Osteoblast (primary cell): ENCODE data around the gene DENND6B. TPM values are rescaled to one million over a fixed set of nuclear protein-coding genes. Genes with fewer than 3 reads are reported as not detected.

Source experiments
- DNase-seq: peaks from one replicate; pipeline ENCODE4 v3.0.0; 2011; ENCODE audit warnings: low spot score, mixed read lengths; ENCODE audit not compliant: insufficient read length; ENCODE audit errors: missing footprints
- H2AFZ ChIP-seq: 2 replicates; pipeline ENCODE4 v1.6.0; 2011; ENCODE audit warnings: mild to moderate bottlenecking, low read length
- H3K27ac ChIP-seq: 2 replicates; pipeline ENCODE4 v1.5.1; 2011; ENCODE audit warnings: mild to moderate bottlenecking, low read depth, low read length, moderate library complexity
- H3K27me3 ChIP-seq: 2 replicates; pipeline ENCODE4 v1.6.0; 2012; ENCODE audit warnings: mild to moderate bottlenecking, control low read depth, inconsistent platforms, low read length, moderate library complexity; ENCODE audit not compliant: insufficient read depth
- H3K36me3 ChIP-seq: 2 replicates; pipeline ENCODE4 v1.5.1; 2011; ENCODE audit warnings: mild to moderate bottlenecking, low read length, control low read depth, moderate library complexity; ENCODE audit not compliant: insufficient read depth
- H3K4me1 ChIP-seq: 2 replicates; pipeline ENCODE4 v1.5.1; 2011; ENCODE audit warnings: mild to moderate bottlenecking, low read length, control low read depth, moderate library complexity; ENCODE audit not compliant: insufficient read depth
- H3K4me2 ChIP-seq: 2 replicates; pipeline ENCODE4 v1.6.0; 2011; ENCODE audit warnings: mild to moderate bottlenecking, low read length; ENCODE audit not compliant: insufficient read depth
- H3K4me3 ChIP-seq: fragments of 200-600 bp; sonication (generic); 3 replicates; pipeline ENCODE4 v1.5.1; 2012; ENCODE audit warnings: mild to moderate bottlenecking, low read length, inconsistent platforms; ENCODE audit not compliant: insufficient read depth
- H3K79me2 ChIP-seq: 2 replicates; pipeline ENCODE4 v1.6.0; 2012; ENCODE audit warnings: mild to moderate bottlenecking, low read length, control low read depth, inconsistent platforms; ENCODE audit not compliant: insufficient read depth
- H3K9me3 ChIP-seq: 2 replicates; pipeline ENCODE4 v1.5.1; 2011; ENCODE audit warnings: low read depth, low read length, control low read depth
- H4K20me1 ChIP-seq: 2 replicates; pipeline ENCODE4 v1.6.0; 2012; ENCODE audit warnings: mild to moderate bottlenecking, low read length, control low read depth; ENCODE audit not compliant: insufficient read depth
- total RNA-seq: library from RNA; depleted of rRNA; stranded (reverse); fragments of >200 nt; gene quantifications from 2 replicates; pipeline ENCODE4 v1.2.3, GENCODE V29; 2012
- TF ChIP-seq, protein P1 (sequence below): IDR thresholded peaks from 2 replicates; pipeline ENCODE4 v1.5.1; 2011; ENCODE audit warnings: mild to moderate bottlenecking, low read depth, low read length, moderate library complexity; ENCODE audit errors: extremely low read depth

The DENND6B gene
- total RNA-seq, 1 donor = 6.5 TPM

DNA sequence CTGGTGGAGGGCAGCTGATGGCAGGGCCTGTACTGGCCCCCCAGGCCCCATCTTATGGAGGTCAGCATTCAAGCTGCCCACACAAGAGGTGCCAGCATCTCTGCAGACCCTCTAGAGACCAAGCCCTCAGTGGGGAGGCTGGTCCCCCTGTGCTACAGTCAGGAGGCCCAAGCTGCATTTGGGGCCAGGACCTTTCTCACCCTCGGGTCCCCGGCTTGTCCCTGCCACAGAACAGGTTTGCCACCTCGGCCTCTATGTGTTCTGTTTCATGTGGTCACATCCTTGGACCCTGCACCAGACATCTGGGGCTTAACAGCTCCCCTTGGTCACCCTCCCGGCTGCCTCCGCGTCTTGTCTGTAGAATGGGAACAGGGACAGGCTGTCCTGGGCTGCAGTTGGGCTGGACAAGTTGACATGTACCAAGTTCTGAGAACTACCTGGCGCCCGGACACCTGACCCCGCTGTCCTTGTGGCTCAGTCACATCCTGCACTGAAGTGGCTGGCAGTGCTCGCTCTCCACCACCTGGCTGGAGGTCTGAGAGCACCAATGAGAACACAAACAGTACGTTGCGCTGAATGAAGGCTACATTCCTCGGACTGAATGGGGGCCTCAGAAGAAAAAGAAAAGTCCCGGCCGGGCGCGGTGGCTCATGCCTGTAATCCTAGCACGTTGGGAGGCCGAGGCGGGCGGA is 16.6 kb downstream of the DENND6B start:
- H3K79me2 ChIP-seq = peaks cover 19% of the 10 kb centered on the region
- H3K4me1 ChIP-seq = peaks cover 28% of the 10 kb centered on the region
- TF ChIP-seq, protein P1, sequence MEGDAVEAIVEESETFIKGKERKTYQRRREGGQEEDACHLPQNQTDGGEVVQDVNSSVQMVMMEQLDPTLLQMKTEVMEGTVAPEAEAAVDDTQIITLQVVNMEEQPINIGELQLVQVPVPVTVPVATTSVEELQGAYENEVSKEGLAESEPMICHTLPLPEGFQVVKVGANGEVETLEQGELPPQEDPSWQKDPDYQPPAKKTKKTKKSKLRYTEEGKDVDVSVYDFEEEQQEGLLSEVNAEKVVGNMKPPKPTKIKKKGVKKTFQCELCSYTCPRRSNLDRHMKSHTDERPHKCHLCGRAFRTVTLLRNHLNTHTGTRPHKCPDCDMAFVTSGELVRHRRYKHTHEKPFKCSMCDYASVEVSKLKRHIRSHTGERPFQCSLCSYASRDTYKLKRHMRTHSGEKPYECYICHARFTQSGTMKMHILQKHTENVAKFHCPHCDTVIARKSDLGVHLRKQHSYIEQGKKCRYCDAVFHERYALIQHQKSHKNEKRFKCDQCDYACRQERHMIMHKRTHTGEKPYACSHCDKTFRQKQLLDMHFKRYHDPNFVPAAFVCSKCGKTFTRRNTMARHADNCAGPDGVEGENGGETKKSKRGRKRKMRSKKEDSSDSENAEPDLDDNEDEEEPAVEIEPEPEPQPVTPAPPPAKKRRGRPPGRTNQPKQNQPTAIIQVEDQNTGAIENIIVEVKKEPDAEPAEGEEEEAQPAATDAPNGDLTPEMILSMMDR = no peak
- no peaks in the 10 kb centered on the region for H3K27me3 ChIP-seq
- peaks cover 5% of the 10 kb centered on the region for H4K20me1 ChIP-seq
- no peak overlapping the region for H2AFZ ChIP-seq
- H3K9me3 ChIP-seq = no peaks in the 10 kb centered on the region
- no peak overlapping the region for H3K27ac ChIP-seq
- peak; percentile 47 for DNase-seq
- H3K4me2 ChIP-seq = no peak overlapping the region
- H3K4me3 ChIP-seq = no peak overlapping the region
- no peaks in the 10 kb centered on the region for H3K36me3 ChIP-seq

DNA sequence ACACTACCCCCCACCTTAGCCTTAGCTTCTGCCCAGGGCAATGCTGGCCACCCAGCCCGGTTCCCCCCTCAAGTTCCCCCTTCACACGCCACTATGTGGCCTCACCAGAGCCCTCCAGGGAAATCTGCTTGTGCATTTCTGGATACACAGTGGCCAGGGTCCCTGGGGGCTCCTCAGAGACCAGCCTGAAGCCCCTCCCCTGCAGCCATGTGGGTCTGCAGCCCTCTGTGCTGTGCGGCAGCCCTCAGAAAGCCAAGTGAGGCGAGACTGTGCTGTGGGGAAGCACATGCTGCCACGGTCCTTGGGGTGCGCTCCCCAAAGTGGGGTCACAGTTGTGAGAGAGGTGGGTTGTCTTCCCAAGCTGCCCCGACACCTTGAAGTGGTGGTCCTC is 17.2 kb downstream of the DENND6B start:
- Histone ChIP-seq H3K36me3 (no peaks in the 10 kb centered on the region), H3K4me2 (no peak overlapping the region), H2AFZ (no peak overlapping the region), H3K27ac (no peak overlapping the region), H3K4me1 (peaks cover 34% of the 10 kb centered on the region), H4K20me1 (peaks cover 10% of the 10 kb centered on the region), H3K9me3 (no peaks in the 10 kb centered on the region), H3K27me3 (no peaks in the 10 kb centered on the region), H3K79me2 (peaks cover 25% of the 10 kb centered on the region), H3K4me3 (no peak overlapping the region)
- TF ChIP-seq, protein P1 = no peak
- DNase-seq = no peak

DNA sequence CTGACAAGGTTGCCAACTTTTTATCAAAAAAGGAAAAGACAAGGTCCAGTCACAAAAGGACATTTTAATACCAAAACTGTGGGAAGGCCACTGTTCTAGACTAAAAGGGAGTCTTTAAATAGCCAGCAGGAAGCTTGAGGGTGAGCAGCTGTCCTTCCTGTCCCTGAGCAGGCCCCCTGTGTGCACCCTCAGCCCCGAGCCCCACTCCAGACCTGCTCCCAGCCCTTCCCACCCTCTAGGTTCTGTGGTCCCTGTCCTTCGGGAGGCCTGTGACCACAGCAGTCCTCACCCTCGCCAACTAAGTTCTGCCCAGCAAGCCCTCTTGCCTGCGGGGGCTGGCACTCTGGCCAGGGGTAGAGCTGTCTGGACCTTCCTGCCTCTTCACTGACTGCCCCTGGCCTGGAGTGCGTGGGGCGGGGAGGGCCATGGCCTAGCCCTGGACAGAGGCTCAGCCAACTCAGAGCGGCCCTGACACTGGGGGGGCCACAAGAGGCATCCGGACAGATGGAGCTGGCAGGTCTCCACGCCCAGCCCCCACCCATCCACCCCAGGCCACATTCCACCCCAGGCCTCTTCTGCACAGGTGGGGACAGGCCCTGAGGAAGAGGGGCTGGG is 17.7 kb downstream of the DENND6B start:
- H3K4me1 ChIP-seq = peaks cover 38% of the 10 kb centered on the region
- TF ChIP-seq, protein P1 = no peak
- H3K27me3 ChIP-seq = no peaks in the 10 kb centered on the region
- no peak overlapping the region for H3K4me3 ChIP-seq
- H3K27ac ChIP-seq = peak overlapping the region; percentile 37
- DNase-seq = peak; percentile 93
- H3K9me3 ChIP-seq = no peaks in the 10 kb centered on the region
- no peaks in the 10 kb centered on the region for H3K36me3 ChIP-seq
- H4K20me1 ChIP-seq = peaks cover 13% of the 10 kb centered on the region
- H3K79me2 ChIP-seq = peaks cover 29% of the 10 kb centered on the region
- H3K4me2 ChIP-seq = no peak overlapping the region
- no peak overlapping the region for H2AFZ ChIP-seq

DNA sequence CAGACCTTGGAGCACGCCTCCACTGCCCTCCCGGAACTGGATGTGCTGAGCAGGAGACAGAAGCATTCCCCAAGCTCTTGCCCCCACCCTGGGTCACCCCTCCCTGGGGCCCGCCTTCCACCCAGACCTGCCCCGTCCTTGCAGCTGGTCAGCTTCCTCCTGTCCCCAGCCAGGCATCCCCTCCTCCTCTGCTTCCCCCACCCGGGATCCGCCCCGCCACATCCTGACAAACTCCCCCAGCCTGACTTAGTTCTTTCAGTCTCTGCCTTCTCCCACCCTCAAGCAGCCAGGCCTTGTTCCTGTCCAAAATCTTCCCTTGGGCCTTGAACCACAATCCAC is 18.2 kb downstream of the DENND6B start:
- peaks cover 18% of the 10 kb centered on the region for H4K20me1 ChIP-seq
- DNase-seq = peak; percentile 95
- peaks cover 43% of the 10 kb centered on the region for H3K4me1 ChIP-seq
- H3K27me3 ChIP-seq = no peaks in the 10 kb centered on the region
- H3K9me3 ChIP-seq = no peaks in the 10 kb centered on the region
- no peak overlapping the region for H3K4me3 ChIP-seq
- no peak overlapping the region for H3K4me2 ChIP-seq
- no peaks in the 10 kb centered on the region for H3K36me3 ChIP-seq
- peak overlapping the region; percentile 37 for H3K27ac ChIP-seq
- H3K79me2 ChIP-seq = peaks cover 35% of the 10 kb centered on the region
- H2AFZ ChIP-seq = no peak overlapping the region
- TF ChIP-seq, protein P1 = no peak
